PFSK-1 (cell line): ENCODE measurements around the gene PCDH8.

Experiments used
- FOXP2 ChIP-seq: optimal IDR thresholded peaks from 2 replicates; pipeline ENCODE3; 2011; ENCODE audit warnings: borderline replicate concordance, control low read depth, inconsistent platforms; ENCODE audit not compliant: insufficient read depth; ENCODE audit errors: extremely low read length, extremely low read depth
- POLR2AphosphoS5 ChIP-seq: IDR thresholded peaks from 2 replicates; pipeline ENCODE4 v1.6.1; 2012; ENCODE audit warnings: low read depth, mild to moderate bottlenecking, control low read depth, low read length, moderate library complexity
- SIN3A ChIP-seq: IDR thresholded peaks from 2 replicates; pipeline ENCODE4 v1.6.1; 2012; ENCODE audit warnings: mild to moderate bottlenecking, low read length, moderate library complexity, borderline replicate concordance; ENCODE audit not compliant: insufficient read depth
- TAF1 ChIP-seq: IDR thresholded peaks from 2 replicates; pipeline ENCODE4 v1.6.1; 2012; ENCODE audit warnings: low read length, control low read depth, borderline replicate concordance; ENCODE audit not compliant: insufficient read depth
- TF ChIP-seq, protein P1 (sequence below), 2 experiments: IDR thresholded peaks; 2 replicates each; pipeline versions ENCODE4 v1.6.1 to v1.8.0; 2011 to 2012; ENCODE audit warnings: low read depth in 2 of 2, low read length in 2 of 2, control low read depth in 1 of 2, inconsistent platforms in 1 of 2, mild to moderate bottlenecking in 1 of 2, moderate library complexity in 1 of 2; ENCODE audit not compliant: insufficient read depth in 1 of 2

The PCDH8 gene

GRCh38 chr13:52868190-52868589 is 19.8 kb upstream of the PCDH8 start:
- no peak for TF ChIP-seq POLR2AphosphoS5
- TF ChIP-seq, protein P1, sequence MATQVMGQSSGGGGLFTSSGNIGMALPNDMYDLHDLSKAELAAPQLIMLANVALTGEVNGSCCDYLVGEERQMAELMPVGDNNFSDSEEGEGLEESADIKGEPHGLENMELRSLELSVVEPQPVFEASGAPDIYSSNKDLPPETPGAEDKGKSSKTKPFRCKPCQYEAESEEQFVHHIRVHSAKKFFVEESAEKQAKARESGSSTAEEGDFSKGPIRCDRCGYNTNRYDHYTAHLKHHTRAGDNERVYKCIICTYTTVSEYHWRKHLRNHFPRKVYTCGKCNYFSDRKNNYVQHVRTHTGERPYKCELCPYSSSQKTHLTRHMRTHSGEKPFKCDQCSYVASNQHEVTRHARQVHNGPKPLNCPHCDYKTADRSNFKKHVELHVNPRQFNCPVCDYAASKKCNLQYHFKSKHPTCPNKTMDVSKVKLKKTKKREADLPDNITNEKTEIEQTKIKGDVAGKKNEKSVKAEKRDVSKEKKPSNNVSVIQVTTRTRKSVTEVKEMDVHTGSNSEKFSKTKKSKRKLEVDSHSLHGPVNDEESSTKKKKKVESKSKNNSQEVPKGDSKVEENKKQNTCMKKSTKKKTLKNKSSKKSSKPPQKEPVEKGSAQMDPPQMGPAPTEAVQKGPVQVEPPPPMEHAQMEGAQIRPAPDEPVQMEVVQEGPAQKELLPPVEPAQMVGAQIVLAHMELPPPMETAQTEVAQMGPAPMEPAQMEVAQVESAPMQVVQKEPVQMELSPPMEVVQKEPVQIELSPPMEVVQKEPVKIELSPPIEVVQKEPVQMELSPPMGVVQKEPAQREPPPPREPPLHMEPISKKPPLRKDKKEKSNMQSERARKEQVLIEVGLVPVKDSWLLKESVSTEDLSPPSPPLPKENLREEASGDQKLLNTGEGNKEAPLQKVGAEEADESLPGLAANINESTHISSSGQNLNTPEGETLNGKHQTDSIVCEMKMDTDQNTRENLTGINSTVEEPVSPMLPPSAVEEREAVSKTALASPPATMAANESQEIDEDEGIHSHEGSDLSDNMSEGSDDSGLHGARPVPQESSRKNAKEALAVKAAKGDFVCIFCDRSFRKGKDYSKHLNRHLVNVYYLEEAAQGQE (IDR thresholded peaks at IDR 0.05; ENCODE audit: insufficient read depth in 1 of 2, low read depth in 2 of 2, low read length in 2 of 2), result no peak
- no peak for TF ChIP-seq FOXP2
- no peak for TF ChIP-seq SIN3A
- TF ChIP-seq TAF1, result no peak

DNA sequence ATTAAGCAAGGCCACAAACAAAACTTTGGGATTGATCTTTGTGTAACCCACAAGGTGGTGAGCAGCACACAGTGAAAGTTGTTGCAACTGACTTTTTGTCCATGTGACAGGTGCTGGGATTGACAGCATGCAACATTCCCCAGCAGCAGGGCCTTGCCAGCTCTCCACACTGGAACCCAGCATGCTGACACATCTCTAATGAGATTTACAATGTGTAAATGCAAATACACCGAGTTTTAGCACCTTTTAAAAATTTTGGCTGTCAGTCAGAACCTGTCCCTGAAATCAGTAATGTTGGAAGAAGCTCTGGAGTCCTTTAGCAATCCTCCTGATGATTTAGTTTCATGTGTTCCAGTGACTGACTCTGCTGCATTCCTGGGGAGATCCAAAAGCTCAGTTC is 16.5 kb upstream of the PCDH8 start:
- TF ChIP-seq, protein P1 (IDR thresholded peaks at IDR 0.05; ENCODE audit: insufficient read depth in 1 of 2, low read depth in 2 of 2, low read length in 2 of 2), result no peak
- TF ChIP-seq POLR2AphosphoS5, result no peak
- no peak for TF ChIP-seq SIN3A
- TF ChIP-seq FOXP2, result no peak
- TF ChIP-seq TAF1, result no peak

- TF ChIP-seq SIN3A (no peak), POLR2AphosphoS5 (no peak), TAF1 (no peak), FOXP2 (no peak)
- TF ChIP-seq, protein P1 (IDR thresholded peaks at IDR 0.05; ENCODE audit: insufficient read depth in 1 of 2, low read depth in 2 of 2, low read length in 2 of 2), result no peak
Observed at GRCh38 chr13:52862358-52863206, 14.1 kb upstream of the PCDH8 start.

DNA sequence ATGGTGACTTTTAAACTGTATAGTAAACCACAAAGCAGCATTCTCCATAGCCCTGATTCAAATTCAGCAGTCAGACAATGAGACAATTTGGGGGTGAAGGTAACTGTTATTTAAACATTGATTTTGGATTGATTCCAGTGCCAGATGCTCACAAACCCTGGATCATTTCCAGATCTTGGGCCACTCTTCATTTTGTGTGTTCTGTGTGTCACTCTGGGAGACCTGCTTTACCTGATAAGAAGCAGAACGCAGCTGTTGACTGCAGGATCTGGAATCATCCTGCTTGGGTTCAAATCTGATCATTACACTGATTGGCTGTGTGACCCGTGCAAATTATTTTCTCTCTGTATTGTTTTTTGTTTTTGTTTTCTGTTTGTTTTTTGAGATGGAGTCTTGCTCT is 4.0 kb upstream of the PCDH8 start:
- TF ChIP-seq TAF1 (no peak), FOXP2 (no peak), POLR2AphosphoS5 (no peak), SIN3A (no peak)
- TF ChIP-seq, protein P1 (IDR thresholded peaks at IDR 0.05; ENCODE audit: insufficient read depth in 1 of 2, low read depth in 2 of 2, low read length in 2 of 2), result no peak
